K562 (cell line): ENCODE results near the gene CCDC127. TPM values are rescaled to one million over a fixed set of nuclear protein-coding genes. Genes with fewer than 3 reads are reported as not detected.

Experiments
- ATAC-seq: fragments of 200-7000 bp; cut with Tn5 transposase; 3 replicates; pipeline ENCODE4 v1.9.1; 2020; ENCODE audit warnings: moderate library complexity
- BruUV-seq: library from RNA; stranded (reverse); fragments of 400-500 nt; replicated peaks from 2 replicates; lab custom pipeline; 2021; lab: Mats Ljungman, UMichigan
- CTCF ChIA-PET: fragments of 300-600 bp; formaldehyde crosslinking; extraction: SDS; loops from one replicate; lab custom pipeline; 2021; ENCODE audit warnings: low intra/inter-chr PET ratio; lab: Yijun Ruan, JAX
- POLR2A ChIA-PET: fragments of 300-600, 350-650 bp; sonication (Branson Sonifier 250); formaldehyde crosslinking; extraction: SDS; loops from one replicate; lab custom pipeline; 2021; ENCODE audit warnings: antibody characterized with exemption, inconsistent platforms; lab: Yijun Ruan, JAX
- DNase-seq, 4 experiments: peaks; one replicate each; pipeline versions ENCODE4 v3.0.0 to v3.0.0-alpha.2; 2011 to 2018; ENCODE audit warnings: low spot score in 3 of 4, mixed read lengths in 3 of 4; ENCODE audit errors: extremely low read depth in 1 of 4
- FAIRE-seq: peaks from 2 replicates; lab custom pipeline; 2011; peaks lifted over from hg19 to GRCh38; lab: Jason Lieb, UNC
- H2AFZ ChIP-seq: 2 replicates; pipeline ENCODE4 v1.6.0; 2011; ENCODE audit warnings: low read depth, low read length, control low read depth, inconsistent platforms
- H3K27ac ChIP-seq: fragments of 200-600 bp; 3 replicates; pipeline ENCODE4 v1.8.0; 2011; ENCODE audit warnings: low read depth, mild to moderate bottlenecking, control low read depth, inconsistent platforms, low read length, moderate library complexity, mixed read lengths; ENCODE audit errors: extremely low read depth
- H3K27me3 ChIP-seq, 2 experiments: fragments of 300-600 bp in 1 of 2; 2 replicates in 1 of 2; 3 replicates in 1 of 2; pipeline versions ENCODE4 v1.6.0 to v1.8.0; 2011; ENCODE audit warnings: inconsistent platforms in 2 of 2, low read length in 2 of 2, mild to moderate bottlenecking in 1 of 2, mixed read lengths in 1 of 2, moderate library complexity in 1 of 2; ENCODE audit not compliant: control insufficient read depth in 2 of 2, insufficient read depth in 2 of 2
- H3K36me3 ChIP-seq: fragments of 300-600 bp; 3 replicates; pipeline ENCODE4 v1.8.0; 2011; ENCODE audit warnings: mild to moderate bottlenecking, low read length, inconsistent platforms; ENCODE audit not compliant: control insufficient read depth, insufficient read depth
- H3K4me1 ChIP-seq, 2 experiments: fragments of 200-600 bp in 1 of 2; replicated peaks in 1 of 2; 2 replicates in 1 of 2; 3 replicates in 1 of 2; pipeline versions ENCODE4 v1.5.1 to v1.8.0; 2011; ENCODE audit warnings: inconsistent platforms in 2 of 2, low read length in 2 of 2, mild to moderate bottlenecking in 1 of 2, mixed read lengths in 1 of 2, moderate library complexity in 1 of 2; ENCODE audit not compliant: control insufficient read depth in 2 of 2, insufficient read depth in 2 of 2
- H3K4me2 ChIP-seq: 2 replicates; pipeline ENCODE4 v1.6.1; 2011; ENCODE audit warnings: low read length, control low read depth, inconsistent platforms, mixed read lengths; ENCODE audit not compliant: insufficient read depth
- H3K4me3 ChIP-seq: fragments of 200-600 bp; sonication (generic), shearing (Covaris generic); 2 replicates; pipeline ENCODE4 v1.5.1; 2016; ENCODE audit warnings: control low read depth, inconsistent platforms
- H3K79me2 ChIP-seq: fragments of 200-600 bp; 3 replicates; pipeline ENCODE4 v1.8.0; 2011; ENCODE audit warnings: low read length, inconsistent platforms; ENCODE audit not compliant: control insufficient read depth, insufficient read depth
- H3K9ac ChIP-seq, 2 experiments: 2 replicates each; pipeline versions ENCODE4 v1.6.0 to v1.6.1; 2011; ENCODE audit warnings: low read depth in 2 of 2, low read length in 2 of 2, control low read depth in 1 of 2, inconsistent platforms in 1 of 2, mild to moderate bottlenecking in 1 of 2, mixed read lengths in 1 of 2; ENCODE audit not compliant: insufficient read depth in 1 of 2
- H3K9me1 ChIP-seq: one replicate; pipeline ENCODE4 v1.6.0; 2011; ENCODE audit warnings: inconsistent platforms, mild to moderate bottlenecking, low read length, moderate library complexity; ENCODE audit not compliant: control insufficient read depth, insufficient read depth
- H3K9me3 ChIP-seq: replicated peaks from 2 replicates; pipeline ENCODE4 v1.5.1; 2011; ENCODE audit warnings: low read depth, low read length, inconsistent platforms; ENCODE audit not compliant: control insufficient read depth, insufficient read depth
- H4K20me1 ChIP-seq: replicated peaks from 2 replicates; pipeline ENCODE4 v1.6.1; 2011; ENCODE audit warnings: low read length, inconsistent platforms, mixed read lengths; ENCODE audit not compliant: control insufficient read depth, insufficient read depth
- ADNP ChIP-seq: fragments of 200-800 bp; sonication (Bioruptor generic); IDR thresholded peaks from 2 replicates; pipeline ENCODE4 v1.6.1; 2016; ENCODE audit warnings: missing genetic modification characterization, missing compliant biosample characterization
- SIN3A ChIP-seq, 2 experiments: fragments of 150-350 bp in 1 of 2; IDR thresholded peaks; 2 replicates each; pipeline ENCODE4 v1.6.1; 2011 to 2016; ENCODE audit warnings: borderline replicate concordance in 2 of 2, low read depth in 2 of 2, low read length in 2 of 2, mild to moderate bottlenecking in 2 of 2, moderate library complexity in 2 of 2; ENCODE audit not compliant: control insufficient read depth in 1 of 2
- TEAD4 ChIP-seq, 2 experiments: sonication (generic) in 1 of 2; formaldehyde crosslinking in 1 of 2; IDR thresholded peaks; 2 replicates each; pipeline versions ENCODE4 v1.6.1 to v1.8.0; 2012 to 2022; ENCODE audit warnings: borderline replicate concordance in 1 of 2, inconsistent platforms in 1 of 2, low read length in 1 of 2, mild to moderate bottlenecking in 1 of 2, missing genetic modification reagents in 1 of 2
- WGBS: fragments of 100-300 bp; shearing (Covaris generic); methylation state at CpG from one replicate; pipeline ENCODE4 v1.1.6; 2016; ENCODE audit warnings: low coverage, mixed read lengths; ENCODE audit not compliant: insufficient coverage; ENCODE audit errors: missing lambda C conversion rate; 5-methylcytosine and 5-hydroxymethylcytosine counted together
- in situ Hi-C: fragments of 300-500 bp; cut with MboI; formaldehyde crosslinking; loops from 4 replicates; pipeline ENCODE4 v1.15.0; 2018; ENCODE audit warnings: inconsistent platforms, mixed read lengths
- intact Hi-C: fragments of 100-400 bp; cut with micrococcal nuclease; formaldehyde crosslinking; loops from 2 replicates; pipeline ENCODE4 v1.14.2; 2022
- polyA plus RNA-seq, 8 experiments: library from polyadenylated mRNA; depleted of rRNA in 4 of 8; stranded (reverse) in 5 of 8; unstranded in 3 of 8; fragments of >200 nt; fragmentation: Nextera tagmentation in 2 of 8; fragmentation: Illumina TruSeq in 1 of 8; extraction: Ambion mirVana in 2 of 8; extraction: Trizol in 1 of 8; gene quantifications; 2 replicates each; pipeline versions ENCODE4 v1.2.1 to v1.2.3, GENCODE V29; 2011 to 2014; ENCODE audit warnings: inconsistent platforms in 1 of 8, missing spikeins in 1 of 8
- total RNA-seq, 7 experiments: library from RNA; depleted of rRNA in 6 of 7; stranded (reverse); fragments of >200 nt in 6 of 7; fragmentation: Illumina TruSeq in 2 of 7; extraction: Trizol in 2 of 7; gene quantifications; 2 replicates each; pipeline versions ENCODE4 v1.2.1 to v1.2.3, GENCODE V29; 2011 to 2021; ENCODE audit warnings: low replicate concordance in 1 of 7
- TF ChIP-seq, protein P1 (sequence below), 2 experiments: fragments of 450-650 bp; formaldehyde crosslinking in 1 of 2; IDR thresholded peaks; 2 replicates each; pipeline versions ENCODE4 v1.4.0 to v1.6.1; 2014 to 2020; ENCODE audit warnings: mild to moderate bottlenecking in 2 of 2, borderline replicate concordance in 1 of 2, low read depth in 1 of 2
- TF ChIP-seq, protein P2 (sequence below): sonication (generic); formaldehyde crosslinking; IDR thresholded peaks from 2 replicates; pipeline ENCODE4 v1.8.0; 2022; ENCODE audit warnings: missing genetic modification reagents, mild to moderate bottlenecking, borderline replicate concordance
- TF ChIP-seq, protein P3 (sequence below): sonication (generic); formaldehyde crosslinking; IDR thresholded peaks from 2 replicates; pipeline ENCODE4 v1.5.0; 2020; ENCODE audit warnings: missing genetic modification reagents
- TF ChIP-seq, protein P4 (sequence below): fragments of 450-650 bp; IDR thresholded peaks from 2 replicates; pipeline ENCODE4 v1.6.1; 2016

The CCDC127 gene
- total and polyA plus RNA-seq, 9 of the 15 experiments (the other 6 are each of a cell fraction or from before 2014, with no cell fraction given): 2.7 to 4.5 (median 4.1) TPM

GRCh38 chr5:228886-229285 is 10.9 kb upstream of the CCDC127 start:
- Histone ChIP-seq H3K4me3 (no peak overlapping the region), H3K9me3 (no peaks in the 10 kb centered on the region), H3K9me1 (no peaks in the 10 kb centered on the region), H4K20me1 (no peaks in the 10 kb centered on the region; the same call in 1 of the 2 replicates), H2AFZ (no peak overlapping the region), H3K27me3 (no peaks in the 10 kb centered on the region), H3K9ac (no peak overlapping the region), H3K27ac (no peak overlapping the region), H3K36me3 (peaks cover 95% of the 10 kb centered on the region), H3K4me2 (no peak overlapping the region), H3K4me1 (no peaks in the 10 kb centered on the region), H3K79me2 (peaks cover 2% of the 10 kb centered on the region)
- ChIA-PET CTCF (no interaction called here), POLR2A (interaction anchor here (1.0 kb wide), 1 partner anchor 8 kb away, joined by 4 read pairs; no protein-coding TSS in a partner anchor)
- DNase-seq: no peak
- BruUV-seq: no TSS peak
- in situ Hi-C loops: no loop called here
- no peak for ATAC-seq
- intact Hi-C loops: no loop called here
- FAIRE-seq: no peak
- WGBS: 92% methylated on average over 3 of the region's 3 CpGs
- TF ChIP-seq, protein P1, sequence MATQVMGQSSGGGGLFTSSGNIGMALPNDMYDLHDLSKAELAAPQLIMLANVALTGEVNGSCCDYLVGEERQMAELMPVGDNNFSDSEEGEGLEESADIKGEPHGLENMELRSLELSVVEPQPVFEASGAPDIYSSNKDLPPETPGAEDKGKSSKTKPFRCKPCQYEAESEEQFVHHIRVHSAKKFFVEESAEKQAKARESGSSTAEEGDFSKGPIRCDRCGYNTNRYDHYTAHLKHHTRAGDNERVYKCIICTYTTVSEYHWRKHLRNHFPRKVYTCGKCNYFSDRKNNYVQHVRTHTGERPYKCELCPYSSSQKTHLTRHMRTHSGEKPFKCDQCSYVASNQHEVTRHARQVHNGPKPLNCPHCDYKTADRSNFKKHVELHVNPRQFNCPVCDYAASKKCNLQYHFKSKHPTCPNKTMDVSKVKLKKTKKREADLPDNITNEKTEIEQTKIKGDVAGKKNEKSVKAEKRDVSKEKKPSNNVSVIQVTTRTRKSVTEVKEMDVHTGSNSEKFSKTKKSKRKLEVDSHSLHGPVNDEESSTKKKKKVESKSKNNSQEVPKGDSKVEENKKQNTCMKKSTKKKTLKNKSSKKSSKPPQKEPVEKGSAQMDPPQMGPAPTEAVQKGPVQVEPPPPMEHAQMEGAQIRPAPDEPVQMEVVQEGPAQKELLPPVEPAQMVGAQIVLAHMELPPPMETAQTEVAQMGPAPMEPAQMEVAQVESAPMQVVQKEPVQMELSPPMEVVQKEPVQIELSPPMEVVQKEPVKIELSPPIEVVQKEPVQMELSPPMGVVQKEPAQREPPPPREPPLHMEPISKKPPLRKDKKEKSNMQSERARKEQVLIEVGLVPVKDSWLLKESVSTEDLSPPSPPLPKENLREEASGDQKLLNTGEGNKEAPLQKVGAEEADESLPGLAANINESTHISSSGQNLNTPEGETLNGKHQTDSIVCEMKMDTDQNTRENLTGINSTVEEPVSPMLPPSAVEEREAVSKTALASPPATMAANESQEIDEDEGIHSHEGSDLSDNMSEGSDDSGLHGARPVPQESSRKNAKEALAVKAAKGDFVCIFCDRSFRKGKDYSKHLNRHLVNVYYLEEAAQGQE (IDR thresholded peaks at IDR 0.05; ENCODE audit: borderline replicate concordance): no peak
- TF ChIP-seq, protein P1 (CRISPR knock-in tag; IDR thresholded peaks at IDR 0.05; ENCODE audit: low read depth): no peak
- TF ChIP-seq SIN3A (IDR thresholded peaks at IDR 0.05; ENCODE audit: borderline replicate concordance in 2 of 2, control insufficient read depth in 1 of 2, low read depth in 2 of 2, low read length in 2 of 2) (no peak), ADNP (tag) (no peak), TEAD4 (IDR thresholded peaks at IDR 0.05; ENCODE audit: low read length) (no peak), TEAD4 (CRISPR knock-in tag; IDR thresholded peaks at IDR 0.05; ENCODE audit: borderline replicate concordance) (no peak)
- TF ChIP-seq, protein P2, sequence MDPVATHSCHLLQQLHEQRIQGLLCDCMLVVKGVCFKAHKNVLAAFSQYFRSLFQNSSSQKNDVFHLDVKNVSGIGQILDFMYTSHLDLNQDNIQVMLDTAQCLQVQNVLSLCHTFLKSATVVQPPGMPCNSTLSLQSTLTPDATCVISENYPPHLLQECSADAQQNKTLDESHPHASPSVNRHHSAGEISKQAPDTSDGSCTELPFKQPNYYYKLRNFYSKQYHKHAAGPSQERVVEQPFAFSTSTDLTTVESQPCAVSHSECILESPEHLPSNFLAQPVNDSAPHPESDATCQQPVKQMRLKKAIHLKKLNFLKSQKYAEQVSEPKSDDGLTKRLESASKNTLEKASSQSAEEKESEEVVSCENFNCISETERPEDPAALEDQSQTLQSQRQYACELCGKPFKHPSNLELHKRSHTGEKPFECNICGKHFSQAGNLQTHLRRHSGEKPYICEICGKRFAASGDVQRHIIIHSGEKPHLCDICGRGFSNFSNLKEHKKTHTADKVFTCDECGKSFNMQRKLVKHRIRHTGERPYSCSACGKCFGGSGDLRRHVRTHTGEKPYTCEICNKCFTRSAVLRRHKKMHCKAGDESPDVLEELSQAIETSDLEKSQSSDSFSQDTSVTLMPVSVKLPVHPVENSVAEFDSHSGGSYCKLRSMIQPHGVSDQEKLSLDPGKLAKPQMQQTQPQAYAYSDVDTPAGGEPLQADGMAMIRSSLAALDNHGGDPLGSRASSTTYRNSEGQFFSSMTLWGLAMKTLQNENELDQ: no peak
- TF ChIP-seq, protein P3, sequence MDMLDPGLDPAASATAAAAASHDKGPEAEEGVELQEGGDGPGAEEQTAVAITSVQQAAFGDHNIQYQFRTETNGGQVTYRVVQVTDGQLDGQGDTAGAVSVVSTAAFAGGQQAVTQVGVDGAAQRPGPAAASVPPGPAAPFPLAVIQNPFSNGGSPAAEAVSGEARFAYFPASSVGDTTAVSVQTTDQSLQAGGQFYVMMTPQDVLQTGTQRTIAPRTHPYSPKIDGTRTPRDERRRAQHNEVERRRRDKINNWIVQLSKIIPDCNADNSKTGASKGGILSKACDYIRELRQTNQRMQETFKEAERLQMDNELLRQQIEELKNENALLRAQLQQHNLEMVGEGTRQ (CRISPR knock-in tag): no peak
- TF ChIP-seq, protein P4, sequence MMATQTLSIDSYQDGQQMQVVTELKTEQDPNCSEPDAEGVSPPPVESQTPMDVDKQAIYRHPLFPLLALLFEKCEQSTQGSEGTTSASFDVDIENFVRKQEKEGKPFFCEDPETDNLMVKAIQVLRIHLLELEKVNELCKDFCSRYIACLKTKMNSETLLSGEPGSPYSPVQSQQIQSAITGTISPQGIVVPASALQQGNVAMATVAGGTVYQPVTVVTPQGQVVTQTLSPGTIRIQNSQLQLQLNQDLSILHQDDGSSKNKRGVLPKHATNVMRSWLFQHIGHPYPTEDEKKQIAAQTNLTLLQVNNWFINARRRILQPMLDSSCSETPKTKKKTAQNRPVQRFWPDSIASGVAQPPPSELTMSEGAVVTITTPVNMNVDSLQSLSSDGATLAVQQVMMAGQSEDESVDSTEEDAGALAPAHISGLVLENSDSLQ: no peak
